DOHH2 (cell line): Measurements from ENCODE around the gene PICK1.

ENCODE experiments used
- H3F3A ChIP-seq: fragments of 200-600 bp; sonication (generic), shearing (Covaris generic); 2 replicates; pipeline ENCODE4 v1.6.0; 2016; ENCODE audit warnings: antibody characterized with exemption, mild to moderate bottlenecking; ENCODE audit not compliant: control insufficient read depth, insufficient read depth
- H3K27ac ChIP-seq: fragments of 200-600 bp; sonication (generic); 2 replicates; pipeline ENCODE4 v1.5.1; 2014; ENCODE audit warnings: low read depth, mild to moderate bottlenecking, low read length, moderate library complexity
- H3K27me3 ChIP-seq: fragments of 200-600 bp; sonication (generic); 2 replicates; pipeline ENCODE4 v1.6.1; 2014; ENCODE audit warnings: mild to moderate bottlenecking, low read length, mixed read lengths; ENCODE audit not compliant: control insufficient read depth
- H3K36me3 ChIP-seq: fragments of 200-600 bp; sonication (generic); 2 replicates; pipeline ENCODE4 v1.6.1; 2014; ENCODE audit warnings: mild to moderate bottlenecking, low read length, moderate library complexity, mixed read lengths; ENCODE audit not compliant: control insufficient read depth
- H3K4me1 ChIP-seq: fragments of 200-600 bp; sonication (generic); 2 replicates; pipeline ENCODE4 v1.6.1; 2014; ENCODE audit warnings: mild to moderate bottlenecking, low read length, mixed read lengths; ENCODE audit not compliant: control insufficient read depth
- H3K4me2 ChIP-seq: fragments of 200-600 bp; sonication (generic); 2 replicates; pipeline ENCODE4 v1.6.0; 2014; ENCODE audit warnings: mild to moderate bottlenecking, low read length, moderate library complexity
- H3K4me3 ChIP-seq: fragments of 200-600 bp; sonication (generic); 2 replicates; pipeline ENCODE4 v1.5.1; 2014; ENCODE audit warnings: mild to moderate bottlenecking, low read length, mixed read lengths
- H3K79me2 ChIP-seq: fragments of 200-600 bp; sonication (generic); 2 replicates; pipeline ENCODE4 v1.6.1; 2014; ENCODE audit warnings: mild to moderate bottlenecking, low read length, mixed read lengths; ENCODE audit not compliant: control insufficient read depth
- H3K9me2 ChIP-seq: fragments of 200-600 bp; sonication (generic); replicated peaks from 2 replicates; pipeline ENCODE4 v1.6.1; 2014; ENCODE audit warnings: mild to moderate bottlenecking, low read length, mixed read lengths; ENCODE audit not compliant: control insufficient read depth
- H3K9me3 ChIP-seq: fragments of 200-600 bp; sonication (generic); 2 replicates; pipeline ENCODE4 v1.6.1; 2014; ENCODE audit warnings: antibody characterized with exemption, low read length, mixed read lengths; ENCODE audit not compliant: control insufficient read depth, insufficient read depth
- H4K20me1 ChIP-seq: fragments of 200-600 bp; sonication (generic); 2 replicates; pipeline ENCODE4 v1.6.0; 2014; ENCODE audit warnings: low read depth, mild to moderate bottlenecking, antibody characterized with exemption, low read length, moderate library complexity; ENCODE audit not compliant: control insufficient read depth, insufficient read depth
- CTCF ChIP-seq: fragments of 200-600 bp; sonication (generic); IDR thresholded peaks from one replicate; pipeline ENCODE4 v1.5.1; 2014; ENCODE audit warnings: antibody characterized with exemption, mild to moderate bottlenecking, low read depth, low read length; ENCODE audit not compliant: poor library complexity, severe bottlenecking
- EZH2phosphoT487 ChIP-seq: fragments of 200-600 bp; sonication (generic); IDR thresholded peaks from 2 replicates; pipeline ENCODE4 v1.6.1; 2017; ENCODE audit warnings: borderline replicate concordance, mild to moderate bottlenecking, antibody characterized with exemption, low read length, moderate library complexity, mixed read lengths

Gene PICK1

GRCh38 chr22:38017939-38018885, 39.0 kb upstream of the PICK1 start:
- TF ChIP-seq CTCF, result no peak
- TF ChIP-seq EZH2phosphoT487, result no peak
- H3K27ac ChIP-seq, result no peak overlapping the region
- no peaks in the 10 kb centered on the region for H3K79me2 ChIP-seq
- no peaks in the 10 kb centered on the region for H3K4me1 ChIP-seq
- H3F3A ChIP-seq, result no peaks in the 10 kb centered on the region
- H3K9me3 ChIP-seq, result no peaks in the 10 kb centered on the region
- H3K27me3 ChIP-seq, result no peaks in the 10 kb centered on the region
- H3K36me3 ChIP-seq, result no peaks in the 10 kb centered on the region
- H3K4me2 ChIP-seq, result no peak overlapping the region
- H4K20me1 ChIP-seq, result no peaks in the 10 kb centered on the region
- H3K4me3 ChIP-seq, result no peak overlapping the region
- H3K9me2 ChIP-seq, result no peaks in the 10 kb centered on the region

GRCh38 chr22:38018938-38019827, 38.0 kb upstream of the PICK1 start:
- no peak overlapping the region for H3K4me3 ChIP-seq
- H3F3A ChIP-seq, result no peaks in the 10 kb centered on the region
- H3K27me3 ChIP-seq, result no peaks in the 10 kb centered on the region
- H3K27ac ChIP-seq, result no peak overlapping the region
- no peaks in the 10 kb centered on the region for H3K9me3 ChIP-seq
- TF ChIP-seq EZH2phosphoT487 (no peak), CTCF (no peak)
- no peaks in the 10 kb centered on the region for H3K4me1 ChIP-seq
- no peaks in the 10 kb centered on the region for H3K36me3 ChIP-seq
- H4K20me1 ChIP-seq, result no peaks in the 10 kb centered on the region
- no peak overlapping the region for H3K4me2 ChIP-seq
- H3K9me2 ChIP-seq, result no peaks in the 10 kb centered on the region
- no peaks in the 10 kb centered on the region for H3K79me2 ChIP-seq

- H3K9me2 ChIP-seq, result no peaks in the 10 kb centered on the region
- no peak overlapping the region for H3K4me2 ChIP-seq
- no peaks in the 10 kb centered on the region for H3K79me2 ChIP-seq
- H3K4me1 ChIP-seq, result no peaks in the 10 kb centered on the region
- H3K4me3 ChIP-seq, result no peak overlapping the region
- no peaks in the 10 kb centered on the region for H3K9me3 ChIP-seq
- H4K20me1 ChIP-seq, result no peaks in the 10 kb centered on the region
- no peak overlapping the region for H3K27ac ChIP-seq
- H3K36me3 ChIP-seq, result no peaks in the 10 kb centered on the region
- H3F3A ChIP-seq, result no peaks in the 10 kb centered on the region
- H3K27me3 ChIP-seq, result no peaks in the 10 kb centered on the region
- no peak for TF ChIP-seq EZH2phosphoT487
- no peak for TF ChIP-seq CTCF
These were observed 36.0 kb upstream of the PICK1 start for GRCh38 chr22:38021206-38021605.
